HepG2 (cell line): Measurements from ENCODE around the gene TTC9. TPM values are rescaled to one million over a fixed set of nuclear protein-coding genes. Genes with fewer than 3 reads are reported as not detected.

Source experiments
- CEBPG ChIP-seq: IDR thresholded peaks from 2 replicates; pipeline ENCODE4 v1.6.1; 2016
- HNF4A ChIP-seq: sonication (generic); formaldehyde crosslinking; IDR thresholded peaks from 2 replicates; pipeline ENCODE4 v1.4.0; 2020; ENCODE audit warnings: missing genetic modification reagents
- NR3C1 ChIP-seq: sonication (generic); formaldehyde crosslinking; IDR thresholded peaks from 2 replicates; pipeline ENCODE4 v1.4.0; 2020; ENCODE audit warnings: missing genetic modification reagents
- SALL1 ChIP-seq: sonication (generic); formaldehyde crosslinking; IDR thresholded peaks from 2 replicates; pipeline ENCODE4 v1.8.0; 2022; ENCODE audit warnings: mild to moderate bottlenecking, missing genetic modification reagents
- ZNF235 ChIP-seq: sonication (generic); formaldehyde crosslinking; IDR thresholded peaks from 2 replicates; pipeline ENCODE4 v1.8.1; 2023; ENCODE audit warnings: mild to moderate bottlenecking, missing genetic modification reagents, borderline replicate concordance
- polyA plus RNA-seq, 8 experiments: library from polyadenylated mRNA; depleted of rRNA in 3 of 8; stranded (reverse) in 7 of 8; unstranded in 1 of 8; fragments of >200 nt; fragmentation: Illumina TruSeq in 4 of 8; extraction: Trizol in 4 of 8; gene quantifications; 2 replicates each; pipeline versions ENCODE4 v1.2.1 to v1.2.3, GENCODE V29; 2011 to 2016; ENCODE audit warnings: low read depth in 4 of 8, missing spikeins in 1 of 8, mixed read lengths in 1 of 8; ENCODE audit not compliant: insufficient read depth in 1 of 8
- total RNA-seq, 5 experiments: library from RNA; depleted of rRNA; stranded (reverse); fragments of >200 nt; fragmentation: Illumina TruSeq; extraction: Trizol; gene quantifications; 2 replicates each; pipeline ENCODE4 v1.2.3, GENCODE V29; 2016; ENCODE audit warnings: low read depth in 1 of 5
- TF ChIP-seq, protein P1 (sequence below): sonication (generic); formaldehyde crosslinking; IDR thresholded peaks from 2 replicates; pipeline ENCODE4 v1.4.0; 2020; ENCODE audit warnings: mild to moderate bottlenecking, missing genetic modification reagents
- TF ChIP-seq, protein P2 (sequence below): sonication (generic); formaldehyde crosslinking; IDR thresholded peaks from 2 replicates; pipeline ENCODE4 v1.8.0; 2023; ENCODE audit warnings: mild to moderate bottlenecking, missing genetic modification reagents
- TF ChIP-seq, protein P3 (sequence below): sonication (generic); formaldehyde crosslinking; IDR thresholded peaks from 2 replicates; pipeline ENCODE4 v1.4.0; 2020; ENCODE audit warnings: missing genetic modification reagents
- TF ChIP-seq, protein P4 (sequence below): sonication (generic); formaldehyde crosslinking; IDR thresholded peaks from 2 replicates; pipeline ENCODE4 v1.8.1; 2023; ENCODE audit warnings: missing genetic modification reagents, inconsistent platforms, borderline replicate concordance

Gene TTC9
- total and polyA plus RNA-seq, 2 of the 13 experiments (the other 11 are each of a cell fraction or from before 2014, with no cell fraction given): 0.13 to 0.30 TPM

DNA sequence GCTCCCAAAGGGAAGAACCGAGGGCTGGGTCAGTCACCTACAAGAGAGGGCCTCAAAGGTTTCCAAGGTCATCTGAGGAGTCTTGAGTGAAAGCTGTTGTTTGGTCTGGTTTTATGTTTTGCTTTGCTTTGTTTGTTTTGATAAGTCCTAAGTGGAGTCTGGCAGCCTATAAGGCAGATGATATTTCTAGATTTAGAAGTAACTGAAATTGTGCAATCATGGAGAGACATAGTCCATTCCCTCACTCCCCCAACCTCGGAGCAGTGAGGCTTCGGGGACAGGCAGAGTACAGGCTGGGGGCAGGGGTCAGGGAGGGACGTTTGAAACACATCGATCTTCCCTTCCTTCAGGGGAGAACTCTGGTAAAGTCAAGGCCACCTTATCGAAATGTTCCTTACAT is 42.3 kb downstream of the TTC9 start (continued):
- TF ChIP-seq CEBPG (CRISPR knock-in tag): peak; percentile 62
- peak; percentile 25; the same call in 1 of the 2 replicates for TF ChIP-seq SALL1 (CRISPR knock-in tag)
- TF ChIP-seq, protein P1, sequence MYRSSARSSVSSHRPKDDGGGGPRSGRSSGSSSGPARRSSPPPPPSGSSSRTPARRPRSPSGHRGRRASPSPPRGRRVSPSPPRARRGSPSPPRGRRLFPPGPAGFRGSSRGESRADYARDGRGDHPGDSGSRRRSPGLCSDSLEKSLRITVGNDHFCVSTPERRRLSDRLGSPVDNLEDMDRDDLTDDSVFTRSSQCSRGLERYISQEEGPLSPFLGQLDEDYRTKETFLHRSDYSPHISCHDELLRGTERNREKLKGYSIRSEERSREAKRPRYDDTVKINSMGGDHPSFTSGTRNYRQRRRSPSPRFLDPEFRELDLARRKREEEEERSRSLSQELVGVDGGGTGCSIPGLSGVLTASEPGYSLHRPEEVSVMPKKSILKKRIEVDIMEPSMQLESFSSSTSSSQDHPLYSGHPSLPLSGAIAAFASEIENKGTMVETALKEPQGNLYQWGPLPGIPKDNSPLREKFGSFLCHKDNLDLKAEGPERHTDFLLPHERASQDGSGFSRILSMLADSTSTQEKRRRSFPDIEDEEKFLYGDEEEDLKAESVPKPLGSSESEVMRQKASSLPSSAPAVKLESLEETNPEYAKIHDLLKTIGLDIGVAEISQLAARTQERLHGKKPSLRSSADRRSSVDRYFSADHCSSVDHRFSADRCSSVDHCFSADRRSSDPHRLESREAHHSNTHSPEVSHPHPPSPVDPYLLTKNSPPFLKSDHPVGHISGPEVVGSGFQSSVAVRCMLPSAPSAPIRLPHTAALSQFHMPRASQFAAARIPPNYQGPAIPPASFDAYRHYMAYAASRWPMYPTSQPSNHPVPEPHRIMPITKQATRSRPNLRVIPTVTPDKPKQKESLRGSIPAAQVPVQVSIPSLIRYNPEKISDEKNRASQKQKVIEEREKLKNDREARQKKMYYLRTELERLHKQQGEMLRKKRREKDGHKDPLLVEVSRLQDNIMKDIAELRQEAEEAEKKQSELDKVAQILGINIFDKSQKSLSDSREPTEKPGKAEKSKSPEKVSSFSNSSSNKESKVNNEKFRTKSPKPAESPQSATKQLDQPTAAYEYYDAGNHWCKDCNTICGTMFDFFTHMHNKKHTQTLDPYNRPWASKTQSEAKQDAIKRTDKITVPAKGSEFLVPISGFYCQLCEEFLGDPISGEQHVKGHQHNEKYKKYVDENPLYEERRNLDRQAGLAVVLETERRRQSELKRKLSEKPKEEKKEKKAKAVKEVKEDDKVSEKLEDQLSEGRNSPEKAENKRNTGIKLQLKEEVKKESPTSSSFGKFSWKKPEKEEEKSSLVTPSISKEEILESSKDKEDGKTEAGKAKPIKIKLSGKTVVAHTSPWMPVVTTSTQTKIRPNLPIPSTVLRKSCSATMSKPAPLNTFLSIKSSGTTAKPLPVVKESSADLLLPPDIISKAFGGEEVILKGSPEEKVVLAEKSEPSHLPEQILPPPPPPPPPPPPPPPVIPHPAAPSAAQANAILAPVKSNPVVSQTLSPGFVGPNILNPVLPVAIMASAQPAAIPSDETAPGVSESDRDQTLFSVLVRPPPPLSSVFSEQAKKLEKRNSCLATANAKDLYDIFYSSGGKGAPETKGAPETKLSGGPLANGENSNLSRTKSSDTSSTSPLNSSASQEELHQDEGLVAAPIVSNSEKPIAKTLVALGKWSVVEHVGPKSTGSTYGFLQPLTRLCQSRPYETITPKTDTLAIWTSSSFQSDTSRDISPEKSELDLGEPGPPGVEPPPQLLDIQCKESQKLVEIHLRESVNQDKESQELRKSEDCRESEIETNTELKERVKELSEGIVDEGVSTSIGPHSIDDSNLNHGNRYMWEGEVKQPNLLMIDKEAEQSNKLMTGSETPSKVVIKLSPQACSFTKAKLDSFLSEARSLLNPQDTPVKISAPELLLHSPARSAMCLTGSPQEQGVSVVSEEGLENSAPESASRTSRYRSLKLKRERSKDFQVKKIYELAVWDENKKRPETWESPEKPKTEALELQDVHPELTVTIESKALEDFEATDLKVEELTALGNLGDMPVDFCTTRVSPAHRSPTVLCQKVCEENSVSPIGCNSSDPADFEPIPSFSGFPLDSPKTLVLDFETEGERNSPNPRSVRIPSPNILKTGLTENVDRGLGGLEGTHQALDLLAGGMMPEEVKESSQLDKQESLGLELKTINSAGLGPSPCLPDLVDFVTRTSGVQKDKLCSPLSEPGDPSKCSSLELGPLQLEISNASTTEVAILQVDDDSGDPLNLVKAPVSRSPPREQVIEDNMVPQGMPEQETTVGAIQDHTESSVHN (CRISPR knock-in tag): no peak
- no peak for TF ChIP-seq NR3C1
- TF ChIP-seq, protein P2, sequence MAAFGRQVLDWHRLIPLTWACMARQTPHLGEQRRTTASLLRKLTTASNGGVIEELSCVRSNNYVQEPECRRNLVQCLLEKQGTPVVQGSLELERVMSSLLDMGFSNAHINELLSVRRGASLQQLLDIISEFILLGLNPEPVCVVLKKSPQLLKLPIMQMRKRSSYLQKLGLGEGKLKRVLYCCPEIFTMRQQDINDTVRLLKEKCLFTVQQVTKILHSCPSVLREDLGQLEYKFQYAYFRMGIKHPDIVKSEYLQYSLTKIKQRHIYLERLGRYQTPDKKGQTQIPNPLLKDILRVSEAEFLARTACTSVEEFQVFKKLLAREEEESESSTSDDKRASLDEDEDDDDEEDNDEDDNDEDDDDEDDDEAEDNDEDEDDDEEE (CRISPR knock-in tag): no peak
- 0 out of 2 replicates have a peak, but pooled peaks have one; percentile 16 for TF ChIP-seq HNF4A (CRISPR knock-in tag)
- no peak for TF ChIP-seq ZNF235 (CRISPR knock-in tag)
- TF ChIP-seq, protein P3, sequence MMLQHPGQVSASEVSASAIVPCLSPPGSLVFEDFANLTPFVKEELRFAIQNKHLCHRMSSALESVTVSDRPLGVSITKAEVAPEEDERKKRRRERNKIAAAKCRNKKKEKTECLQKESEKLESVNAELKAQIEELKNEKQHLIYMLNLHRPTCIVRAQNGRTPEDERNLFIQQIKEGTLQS (CRISPR knock-in tag): no peak
- TF ChIP-seq, protein P4, sequence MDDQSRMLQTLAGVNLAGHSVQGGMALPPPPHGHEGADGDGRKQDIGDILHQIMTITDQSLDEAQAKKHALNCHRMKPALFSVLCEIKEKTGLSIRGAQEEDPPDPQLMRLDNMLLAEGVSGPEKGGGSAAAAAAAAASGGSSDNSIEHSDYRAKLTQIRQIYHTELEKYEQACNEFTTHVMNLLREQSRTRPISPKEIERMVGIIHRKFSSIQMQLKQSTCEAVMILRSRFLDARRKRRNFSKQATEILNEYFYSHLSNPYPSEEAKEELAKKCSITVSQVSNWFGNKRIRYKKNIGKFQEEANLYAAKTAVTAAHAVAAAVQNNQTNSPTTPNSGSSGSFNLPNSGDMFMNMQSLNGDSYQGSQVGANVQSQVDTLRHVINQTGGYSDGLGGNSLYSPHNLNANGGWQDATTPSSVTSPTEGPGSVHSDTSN (CRISPR knock-in tag): no peak
- TF ChIP-seq, all 625 proteins: peak for 4
